HepG2 (cell line): ENCODE data around the gene KCNH6. TPM values are rescaled to one million over a fixed set of nuclear protein-coding genes. Genes with fewer than 3 reads are reported as not detected.

ENCODE experiments used
- ATF2 ChIP-seq: sonication (generic); formaldehyde crosslinking; IDR thresholded peaks from 2 replicates; pipeline ENCODE4 v1.4.0; 2020; ENCODE audit warnings: missing genetic modification reagents
- HNF4G ChIP-seq, 2 experiments: sonication (generic) in 1 of 2; formaldehyde crosslinking in 1 of 2; IDR thresholded peaks; 2 replicates each; pipeline versions ENCODE4 v1.4.0 to v1.6.1; 2011 to 2020; ENCODE audit warnings: borderline replicate concordance in 2 of 2, low read depth in 2 of 2, mild to moderate bottlenecking in 2 of 2, low read length in 1 of 2, missing genetic modification reagents in 1 of 2, moderate library complexity in 1 of 2
- MIER2 ChIP-seq: IDR thresholded peaks from 2 replicates; pipeline ENCODE4 v1.6.1; 2016; ENCODE audit warnings: missing biosample characterization, missing genetic modification reagents
- RAD21 ChIP-seq: fragments of 450-650 bp; formaldehyde crosslinking; IDR thresholded peaks from 2 replicates; pipeline ENCODE4 v1.5.0; 2020; ENCODE audit warnings: mild to moderate bottlenecking
- ZMAT3 ChIP-seq: sonication (generic); formaldehyde crosslinking; conservative IDR thresholded peaks from 2 replicates; pipeline ENCODE4 v1.7.0; 2021; ENCODE audit warnings: missing genetic modification reagents
- ZSCAN21 ChIP-seq: sonication (generic); formaldehyde crosslinking; IDR thresholded peaks from 2 replicates; pipeline ENCODE4 v1.8.0; 2022; ENCODE audit warnings: mild to moderate bottlenecking, missing genetic modification reagents, moderate library complexity, borderline replicate concordance
- polyA plus RNA-seq, 8 experiments: library from polyadenylated mRNA; depleted of rRNA in 3 of 8; stranded (reverse) in 7 of 8; unstranded in 1 of 8; fragments of >200 nt; fragmentation: Illumina TruSeq in 4 of 8; extraction: Trizol in 4 of 8; gene quantifications; 2 replicates each; pipeline versions ENCODE4 v1.2.1 to v1.2.3, GENCODE V29; 2011 to 2016; ENCODE audit warnings: low read depth in 4 of 8, missing spikeins in 1 of 8, mixed read lengths in 1 of 8; ENCODE audit not compliant: insufficient read depth in 1 of 8
- total RNA-seq, 5 experiments: library from RNA; depleted of rRNA; stranded (reverse); fragments of >200 nt; fragmentation: Illumina TruSeq; extraction: Trizol; gene quantifications; 2 replicates each; pipeline ENCODE4 v1.2.3, GENCODE V29; 2016; ENCODE audit warnings: low read depth in 1 of 5
- TF ChIP-seq, protein P1 (sequence below): sonication (generic); formaldehyde crosslinking; IDR thresholded peaks from 2 replicates; pipeline ENCODE4 v1.4.0; 2020; ENCODE audit warnings: missing genetic modification reagents
- TF ChIP-seq, protein P2 (sequence below): sonication (generic); formaldehyde crosslinking; IDR thresholded peaks from 2 replicates; pipeline ENCODE4 v1.9.0; 2021; ENCODE audit warnings: mild to moderate bottlenecking, missing genetic modification reagents
- TF ChIP-seq, protein P3 (sequence below): sonication (generic); formaldehyde crosslinking; IDR thresholded peaks from 2 replicates; pipeline ENCODE4 v1.5.0; 2020; ENCODE audit warnings: mild to moderate bottlenecking, missing genetic modification reagents
- TF ChIP-seq, protein P4 (sequence below): sonication (generic); formaldehyde crosslinking; IDR thresholded peaks from 2 replicates; pipeline ENCODE4 v1.8.0; 2022; ENCODE audit warnings: mild to moderate bottlenecking, missing genetic modification reagents; ENCODE audit not compliant: insufficient replicate concordance

Gene KCNH6
- total and polyA plus RNA-seq, 2 of the 13 experiments (the other 11 are each of a cell fraction or from before 2014, with no cell fraction given): 0.05 to 0.18 TPM

DNA sequence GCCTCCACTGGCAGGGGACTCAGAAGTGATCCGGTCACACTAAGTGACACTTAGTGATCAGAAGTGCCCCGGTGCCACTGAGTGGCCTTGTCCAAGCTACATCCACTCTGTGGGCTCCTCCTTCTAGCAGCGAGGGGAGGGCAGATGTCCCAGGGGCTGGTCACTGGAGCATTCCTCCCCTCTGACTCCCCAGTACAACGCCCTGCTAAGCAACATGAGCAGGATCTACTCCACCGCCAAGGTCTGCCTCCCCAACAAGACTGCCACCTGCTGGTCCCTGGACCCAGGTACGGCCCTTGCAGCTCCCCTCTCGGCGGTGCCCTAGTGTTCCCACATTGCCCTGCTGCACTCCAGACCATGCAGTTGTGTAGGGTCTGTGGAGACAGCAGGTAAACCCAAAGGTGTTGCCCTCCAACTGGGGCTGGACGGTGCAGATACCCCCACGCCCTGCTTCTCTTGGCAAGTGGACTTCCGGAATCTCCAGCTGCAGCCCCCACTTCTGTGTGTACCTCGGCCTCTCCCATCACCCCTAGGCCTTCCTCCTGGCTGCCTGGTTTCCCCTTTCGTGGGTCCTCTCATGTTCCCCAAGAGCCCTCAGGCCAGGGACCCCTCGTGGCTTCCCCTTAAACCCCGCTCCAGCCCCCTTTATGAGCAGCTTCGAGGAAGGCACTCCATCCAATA is 44.2 kb upstream of the KCNH6 start (continued):
- TF ChIP-seq, protein P1, sequence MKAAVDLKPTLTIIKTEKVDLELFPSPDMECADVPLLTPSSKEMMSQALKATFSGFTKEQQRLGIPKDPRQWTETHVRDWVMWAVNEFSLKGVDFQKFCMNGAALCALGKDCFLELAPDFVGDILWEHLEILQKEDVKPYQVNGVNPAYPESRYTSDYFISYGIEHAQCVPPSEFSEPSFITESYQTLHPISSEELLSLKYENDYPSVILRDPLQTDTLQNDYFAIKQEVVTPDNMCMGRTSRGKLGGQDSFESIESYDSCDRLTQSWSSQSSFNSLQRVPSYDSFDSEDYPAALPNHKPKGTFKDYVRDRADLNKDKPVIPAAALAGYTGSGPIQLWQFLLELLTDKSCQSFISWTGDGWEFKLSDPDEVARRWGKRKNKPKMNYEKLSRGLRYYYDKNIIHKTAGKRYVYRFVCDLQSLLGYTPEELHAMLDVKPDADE (CRISPR knock-in tag): no peak
- TF ChIP-seq ZMAT3 (CRISPR knock-in tag) (no peak), ZSCAN21 (peak; percentile 65; the same call in 1 of the 2 replicates), MIER2 (CRISPR knock-in tag) (0 out of 2 replicates have a peak, but pooled peaks have one; percentile 49), RAD21 (CRISPR knock-in tag) (peak; percentile 88), ATF2 (CRISPR knock-in tag) (no peak), HNF4G (IDR thresholded peaks at IDR 0.05; ENCODE audit: borderline replicate concordance, low read depth, low read length) (no peak), HNF4G (CRISPR knock-in tag; IDR thresholded peaks at IDR 0.05; ENCODE audit: borderline replicate concordance, low read depth) (0 out of 2 replicates have a peak, but pooled peaks have one; percentile 28)
- TF ChIP-seq, protein P2, sequence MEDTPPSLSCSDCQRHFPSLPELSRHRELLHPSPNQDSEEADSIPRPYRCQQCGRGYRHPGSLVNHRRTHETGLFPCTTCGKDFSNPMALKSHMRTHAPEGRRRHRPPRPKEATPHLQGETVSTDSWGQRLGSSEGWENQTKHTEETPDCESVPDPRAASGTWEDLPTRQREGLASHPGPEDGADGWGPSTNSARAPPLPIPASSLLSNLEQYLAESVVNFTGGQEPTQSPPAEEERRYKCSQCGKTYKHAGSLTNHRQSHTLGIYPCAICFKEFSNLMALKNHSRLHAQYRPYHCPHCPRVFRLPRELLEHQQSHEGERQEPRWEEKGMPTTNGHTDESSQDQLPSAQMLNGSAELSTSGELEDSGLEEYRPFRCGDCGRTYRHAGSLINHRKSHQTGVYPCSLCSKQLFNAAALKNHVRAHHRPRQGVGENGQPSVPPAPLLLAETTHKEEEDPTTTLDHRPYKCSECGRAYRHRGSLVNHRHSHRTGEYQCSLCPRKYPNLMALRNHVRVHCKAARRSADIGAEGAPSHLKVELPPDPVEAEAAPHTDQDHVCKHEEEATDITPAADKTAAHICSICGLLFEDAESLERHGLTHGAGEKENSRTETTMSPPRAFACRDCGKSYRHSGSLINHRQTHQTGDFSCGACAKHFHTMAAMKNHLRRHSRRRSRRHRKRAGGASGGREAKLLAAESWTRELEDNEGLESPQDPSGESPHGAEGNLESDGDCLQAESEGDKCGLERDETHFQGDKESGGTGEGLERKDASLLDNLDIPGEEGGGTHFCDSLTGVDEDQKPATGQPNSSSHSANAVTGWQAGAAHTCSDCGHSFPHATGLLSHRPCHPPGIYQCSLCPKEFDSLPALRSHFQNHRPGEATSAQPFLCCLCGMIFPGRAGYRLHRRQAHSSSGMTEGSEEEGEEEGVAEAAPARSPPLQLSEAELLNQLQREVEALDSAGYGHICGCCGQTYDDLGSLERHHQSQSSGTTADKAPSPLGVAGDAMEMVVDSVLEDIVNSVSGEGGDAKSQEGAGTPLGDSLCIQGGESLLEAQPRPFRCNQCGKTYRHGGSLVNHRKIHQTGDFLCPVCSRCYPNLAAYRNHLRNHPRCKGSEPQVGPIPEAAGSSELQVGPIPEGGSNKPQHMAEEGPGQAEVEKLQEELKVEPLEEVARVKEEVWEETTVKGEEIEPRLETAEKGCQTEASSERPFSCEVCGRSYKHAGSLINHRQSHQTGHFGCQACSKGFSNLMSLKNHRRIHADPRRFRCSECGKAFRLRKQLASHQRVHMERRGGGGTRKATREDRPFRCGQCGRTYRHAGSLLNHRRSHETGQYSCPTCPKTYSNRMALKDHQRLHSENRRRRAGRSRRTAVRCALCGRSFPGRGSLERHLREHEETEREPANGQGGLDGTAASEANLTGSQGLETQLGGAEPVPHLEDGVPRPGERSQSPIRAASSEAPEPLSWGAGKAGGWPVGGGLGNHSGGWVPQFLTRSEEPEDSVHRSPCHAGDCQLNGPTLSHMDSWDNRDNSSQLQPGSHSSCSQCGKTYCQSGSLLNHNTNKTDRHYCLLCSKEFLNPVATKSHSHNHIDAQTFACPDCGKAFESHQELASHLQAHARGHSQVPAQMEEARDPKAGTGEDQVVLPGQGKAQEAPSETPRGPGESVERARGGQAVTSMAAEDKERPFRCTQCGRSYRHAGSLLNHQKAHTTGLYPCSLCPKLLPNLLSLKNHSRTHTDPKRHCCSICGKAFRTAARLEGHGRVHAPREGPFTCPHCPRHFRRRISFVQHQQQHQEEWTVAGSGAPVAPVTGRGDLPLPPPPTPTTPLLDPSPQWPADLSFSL (CRISPR knock-in tag): no peak
- TF ChIP-seq, protein P3, sequence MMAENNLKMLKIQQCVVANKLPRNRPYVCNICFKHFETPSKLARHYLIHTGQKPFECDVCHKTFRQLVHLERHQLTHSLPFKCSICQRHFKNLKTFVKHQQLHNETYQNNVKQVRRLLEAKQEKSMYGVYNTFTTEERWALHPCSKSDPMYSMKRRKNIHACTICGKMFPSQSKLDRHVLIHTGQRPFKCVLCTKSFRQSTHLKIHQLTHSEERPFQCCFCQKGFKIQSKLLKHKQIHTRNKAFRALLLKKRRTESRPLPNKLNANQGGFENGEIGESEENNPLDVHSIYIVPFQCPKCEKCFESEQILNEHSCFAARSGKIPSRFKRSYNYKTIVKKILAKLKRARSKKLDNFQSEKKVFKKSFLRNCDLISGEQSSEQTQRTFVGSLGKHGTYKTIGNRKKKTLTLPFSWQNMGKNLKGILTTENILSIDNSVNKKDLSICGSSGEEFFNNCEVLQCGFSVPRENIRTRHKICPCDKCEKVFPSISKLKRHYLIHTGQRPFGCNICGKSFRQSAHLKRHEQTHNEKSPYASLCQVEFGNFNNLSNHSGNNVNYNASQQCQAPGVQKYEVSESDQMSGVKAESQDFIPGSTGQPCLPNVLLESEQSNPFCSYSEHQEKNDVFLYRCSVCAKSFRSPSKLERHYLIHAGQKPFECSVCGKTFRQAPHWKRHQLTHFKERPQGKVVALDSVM (CRISPR knock-in tag): no peak
- TF ChIP-seq, protein P4, sequence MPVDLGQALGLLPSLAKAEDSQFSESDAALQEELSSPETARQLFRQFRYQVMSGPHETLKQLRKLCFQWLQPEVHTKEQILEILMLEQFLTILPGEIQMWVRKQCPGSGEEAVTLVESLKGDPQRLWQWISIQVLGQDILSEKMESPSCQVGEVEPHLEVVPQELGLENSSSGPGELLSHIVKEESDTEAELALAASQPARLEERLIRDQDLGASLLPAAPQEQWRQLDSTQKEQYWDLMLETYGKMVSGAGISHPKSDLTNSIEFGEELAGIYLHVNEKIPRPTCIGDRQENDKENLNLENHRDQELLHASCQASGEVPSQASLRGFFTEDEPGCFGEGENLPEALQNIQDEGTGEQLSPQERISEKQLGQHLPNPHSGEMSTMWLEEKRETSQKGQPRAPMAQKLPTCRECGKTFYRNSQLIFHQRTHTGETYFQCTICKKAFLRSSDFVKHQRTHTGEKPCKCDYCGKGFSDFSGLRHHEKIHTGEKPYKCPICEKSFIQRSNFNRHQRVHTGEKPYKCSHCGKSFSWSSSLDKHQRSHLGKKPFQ: no peak
